ENCODE measurements around the gene DMKN. TPM values are rescaled to one million over a fixed set of nuclear protein-coding genes. Genes with fewer than 3 reads are reported as not detected.
"Not testable (repeated sequence)": the region's sequence is repeated elsewhere in the genome, so short reads cannot be mapped to it uniquely, and the experiment has no call there.

DMKN gene
- total RNA-seq, 1 donor from 2014 or later: 213 TPM

GRCh38 chr19:35474104-35474503 is 39.3 kb downstream of the DMKN start:
- TF ChIP-seq, protein P1, sequence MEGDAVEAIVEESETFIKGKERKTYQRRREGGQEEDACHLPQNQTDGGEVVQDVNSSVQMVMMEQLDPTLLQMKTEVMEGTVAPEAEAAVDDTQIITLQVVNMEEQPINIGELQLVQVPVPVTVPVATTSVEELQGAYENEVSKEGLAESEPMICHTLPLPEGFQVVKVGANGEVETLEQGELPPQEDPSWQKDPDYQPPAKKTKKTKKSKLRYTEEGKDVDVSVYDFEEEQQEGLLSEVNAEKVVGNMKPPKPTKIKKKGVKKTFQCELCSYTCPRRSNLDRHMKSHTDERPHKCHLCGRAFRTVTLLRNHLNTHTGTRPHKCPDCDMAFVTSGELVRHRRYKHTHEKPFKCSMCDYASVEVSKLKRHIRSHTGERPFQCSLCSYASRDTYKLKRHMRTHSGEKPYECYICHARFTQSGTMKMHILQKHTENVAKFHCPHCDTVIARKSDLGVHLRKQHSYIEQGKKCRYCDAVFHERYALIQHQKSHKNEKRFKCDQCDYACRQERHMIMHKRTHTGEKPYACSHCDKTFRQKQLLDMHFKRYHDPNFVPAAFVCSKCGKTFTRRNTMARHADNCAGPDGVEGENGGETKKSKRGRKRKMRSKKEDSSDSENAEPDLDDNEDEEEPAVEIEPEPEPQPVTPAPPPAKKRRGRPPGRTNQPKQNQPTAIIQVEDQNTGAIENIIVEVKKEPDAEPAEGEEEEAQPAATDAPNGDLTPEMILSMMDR (IDR thresholded peaks at IDR 0.05; ENCODE audit: unreplicated experiment): no peak
- Mint-ChIP-seq H3K36me3 (ENCODE audit: insufficient read depth) (no peaks in the 10 kb centered on the region), H3K27me3 (peaks cover 3% of the 10 kb centered on the region)

GRCh38 chr19:35471946-35472345 is 41.5 kb downstream of the DMKN start:
- Mint-ChIP-seq H3K27ac (no peak overlapping the region), H3K27me3 (peaks cover 3% of the 10 kb centered on the region), H3K9me3 (ENCODE audit: low read depth) (no peaks in the 10 kb centered on the region), H3K4me1 (ENCODE audit: low read depth) (peaks cover 5% of the 10 kb centered on the region), H3K4me3 (ENCODE audit: low read depth) (no peak overlapping the region), H3K36me3 (ENCODE audit: insufficient read depth) (no peaks in the 10 kb centered on the region)
- DNase-seq (ENCODE audit: low spot score, unreplicated experiment): no peak
- TF ChIP-seq, protein P1 (IDR thresholded peaks at IDR 0.05; ENCODE audit: unreplicated experiment): no peak

More at GRCh38 chr19:35474104-35474503, 39.3 kb downstream of the DMKN start:
- DNase-seq (ENCODE audit: low spot score, unreplicated experiment): no peak
- Mint-ChIP-seq H3K4me3 (ENCODE audit: low read depth) (no peak overlapping the region), H3K4me1 (ENCODE audit: low read depth) (peaks cover 5% of the 10 kb centered on the region), H3K9me3 (ENCODE audit: low read depth) (no peaks in the 10 kb centered on the region), H3K27ac (no peak overlapping the region)

GRCh38 chr19:35471075-35471474 is 42.4 kb downstream of the DMKN start:
- not testable (repeated sequence) for H3K27me3 Mint-ChIP-seq; H3K9me3 Mint-ChIP-seq (ENCODE audit: low read depth); DNase-seq (ENCODE audit: low spot score, unreplicated experiment); H3K4me1 Mint-ChIP-seq (ENCODE audit: low read depth); H3K36me3 Mint-ChIP-seq (ENCODE audit: insufficient read depth); H3K4me3 Mint-ChIP-seq (ENCODE audit: low read depth); H3K27ac Mint-ChIP-seq

DNA sequence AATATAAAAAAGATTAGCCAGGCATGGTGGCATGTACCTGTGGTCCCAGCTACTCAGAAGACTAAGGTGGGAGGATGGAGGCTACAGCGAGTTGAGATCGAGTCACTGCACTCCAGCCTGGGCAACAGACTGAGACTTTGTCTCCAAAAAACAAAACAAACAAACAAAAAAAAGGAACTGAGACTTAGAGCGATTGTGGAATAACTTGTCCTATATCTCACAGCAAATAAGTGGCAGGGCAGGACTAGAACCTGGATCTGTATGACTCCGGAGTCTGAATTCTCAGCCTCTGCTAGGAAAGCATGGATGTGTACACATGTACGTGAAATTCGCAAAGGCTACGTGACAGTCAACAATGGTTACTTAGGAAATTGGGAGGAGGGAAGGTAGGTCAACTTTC is 43.3 kb downstream of the DMKN start:
- H3K27me3 Mint-ChIP-seq: no peaks in the 10 kb centered on the region
- peaks cover 4% of the 10 kb centered on the region for H3K4me1 Mint-ChIP-seq (ENCODE audit: low read depth)
- no peaks in the 10 kb centered on the region for H3K36me3 Mint-ChIP-seq (ENCODE audit: insufficient read depth)
- no peak overlapping the region for H3K27ac Mint-ChIP-seq
- no peak for DNase-seq (ENCODE audit: low spot score, unreplicated experiment)
- H3K9me3 Mint-ChIP-seq (ENCODE audit: low read depth): no peaks in the 10 kb centered on the region
- TF ChIP-seq, protein P1 (IDR thresholded peaks at IDR 0.05; ENCODE audit: unreplicated experiment): no peak
- no peak overlapping the region for H3K4me3 Mint-ChIP-seq (ENCODE audit: low read depth)

- H3K4me3 Mint-ChIP-seq (ENCODE audit: low read depth): no peak overlapping the region
- no peak for DNase-seq (ENCODE audit: low spot score, unreplicated experiment)
Measured at GRCh38 chr19:35468637-35469036, 44.8 kb downstream of the DMKN start.

DNA sequence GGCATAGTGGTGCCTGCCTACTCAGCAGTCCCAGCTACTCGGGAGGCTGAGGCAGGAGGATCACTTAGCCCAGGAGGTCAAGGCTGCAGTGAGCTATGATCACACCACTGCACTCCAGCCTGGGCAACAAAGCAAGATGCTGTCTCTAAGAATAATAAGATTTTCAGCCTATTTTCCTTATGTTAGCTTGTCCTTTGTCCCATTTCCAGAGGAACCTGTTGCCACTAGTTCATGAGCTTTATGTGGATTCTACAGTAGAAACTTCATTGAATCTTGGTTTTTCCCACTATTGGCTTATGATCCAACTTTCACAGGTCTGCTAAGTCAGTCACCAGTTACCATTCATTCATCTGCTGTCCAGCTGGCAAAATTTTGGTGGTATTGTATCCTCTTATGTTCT is 47.2 kb downstream of the DMKN start:
- TF ChIP-seq, protein P1 (IDR thresholded peaks at IDR 0.05; ENCODE audit: unreplicated experiment): no peak
- no peak overlapping the region for H3K27ac Mint-ChIP-seq
- H3K27me3 Mint-ChIP-seq: no peaks in the 10 kb centered on the region
- no peaks in the 10 kb centered on the region for H3K9me3 Mint-ChIP-seq (ENCODE audit: low read depth)
- H3K4me1 Mint-ChIP-seq (ENCODE audit: low read depth): peaks cover 9% of the 10 kb centered on the region
- H3K36me3 Mint-ChIP-seq (ENCODE audit: insufficient read depth): no peaks in the 10 kb centered on the region
- H3K4me3 Mint-ChIP-seq (ENCODE audit: low read depth): no peak overlapping the region
- DNase-seq (ENCODE audit: low spot score, unreplicated experiment): no peak

More at GRCh38 chr19:35468637-35469036, 44.8 kb downstream of the DMKN start:
- Mint-ChIP-seq H3K9me3 (ENCODE audit: low read depth) (no peaks in the 10 kb centered on the region), H3K36me3 (ENCODE audit: insufficient read depth) (no peaks in the 10 kb centered on the region), H3K27me3 (no peaks in the 10 kb centered on the region), H3K27ac (no peak overlapping the region), H3K4me1 (ENCODE audit: low read depth) (peaks cover 9% of the 10 kb centered on the region)
- TF ChIP-seq, protein P1 (IDR thresholded peaks at IDR 0.05; ENCODE audit: unreplicated experiment): peak; percentile 61

GRCh38 chr19:35462956-35463355 is 50.5 kb downstream of the DMKN start:
- Mint-ChIP-seq H3K4me1 (ENCODE audit: low read depth) (peaks cover 28% of the 10 kb centered on the region), H3K27ac (peak overlapping the region; percentile 7)
- not testable (repeated sequence) for H3K9me3 Mint-ChIP-seq (ENCODE audit: low read depth); DNase-seq (ENCODE audit: low spot score, unreplicated experiment); H3K4me3 Mint-ChIP-seq (ENCODE audit: low read depth); H3K27me3 Mint-ChIP-seq; H3K36me3 Mint-ChIP-seq (ENCODE audit: insufficient read depth)
